ENCODE measurements around the gene PEA15.
A peak's percentile ranks its signal among the peaks of the same experiment; 100 is the strongest.

DNA sequence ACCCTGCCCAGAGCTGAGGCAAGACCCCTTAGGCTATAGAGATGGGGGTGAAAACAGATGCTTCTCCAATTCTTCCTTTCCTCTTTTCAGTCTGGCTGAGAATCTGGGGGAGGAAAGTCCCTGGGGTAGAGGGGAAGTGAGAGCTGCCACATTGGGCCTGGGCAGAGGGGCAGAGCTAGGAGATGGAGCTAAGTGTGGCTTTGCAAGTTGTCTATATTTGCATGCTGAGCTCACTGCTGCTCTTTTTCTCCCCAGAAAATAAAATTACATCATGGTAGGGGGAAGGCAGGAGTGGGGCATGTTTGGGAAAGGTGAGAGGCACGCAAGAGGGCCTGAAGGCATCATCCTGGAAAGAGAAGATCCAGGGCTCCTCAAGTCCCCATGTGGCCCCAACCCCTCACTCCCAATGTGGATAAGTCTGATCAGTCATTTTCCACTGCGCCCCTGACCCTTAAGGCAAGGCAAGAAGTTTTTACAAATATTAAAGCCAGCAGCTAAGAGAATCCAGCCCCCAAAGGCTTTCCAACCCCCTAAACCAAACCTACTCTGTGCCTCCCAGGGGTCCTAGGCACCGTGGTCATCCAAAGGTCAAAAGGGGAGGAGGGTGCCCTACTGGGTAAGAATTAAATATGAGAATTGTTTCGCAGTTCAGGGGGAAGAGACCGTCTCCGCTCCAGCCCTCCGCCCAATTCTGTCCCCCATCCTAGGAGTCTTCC is 500 bp upstream of the PEA15 start:
- peak; percentile 9; the same call in 1 of the 2 replicates for TF ChIP-seq POLR2A (IDR thresholded peaks at IDR 0.05; ENCODE audit: low read depth, low read length)
- TF ChIP-seq POLR2AphosphoS5 (IDR thresholded peaks at IDR 0.05; ENCODE audit: low read depth, low read length): no peak

Measured in GM12892 (cell line).